OCI-LY7 (cell line): ENCODE data around the gene APBB1. TPM values are rescaled to one million over a fixed set of nuclear protein-coding genes. Genes with fewer than 3 reads are reported as not detected.

Experiments
- BruUV-seq: library from RNA; stranded (reverse); fragments of 400-500 nt; replicated peaks from 2 replicates; lab custom pipeline; 2021; lab: Mats Ljungman, UMichigan
- CTCF ChIA-PET: fragments of 300-600 bp; sonication (Branson Sonifier 250); formaldehyde crosslinking; loops from one replicate; lab custom pipeline; 2022; ENCODE audit warnings: antibody characterized with exemption; ENCODE audit not compliant: unreplicated experiment; lab: Charles Lee
- POLR2A ChIA-PET: fragments of 300-600 bp; sonication (Branson Sonifier 250); formaldehyde crosslinking; loops from one replicate; lab custom pipeline; 2022; ENCODE audit warnings: antibody characterized with exemption; lab: Charles Lee
- DNase-seq: peaks from one replicate; pipeline ENCODE4 v3.0.0-alpha.2; 2015; ENCODE audit warnings: low spot score
- H2AFZ ChIP-seq: fragments of 200-600 bp; sonication (generic), shearing (Covaris generic); 2 replicates; pipeline ENCODE4 v1.6.1; 2014; ENCODE audit warnings: mild to moderate bottlenecking, antibody characterized with exemption, low read length, moderate library complexity
- H3K27ac ChIP-seq: fragments of 200-600 bp; sonication (generic); 2 replicates; pipeline ENCODE4 v1.5.1; 2014; ENCODE audit warnings: mixed run types, low read depth, mild to moderate bottlenecking, moderate library complexity, low read length, inconsistent platforms; ENCODE audit not compliant: poor library complexity, severe bottlenecking
- H3K36me3 ChIP-seq: fragments of 200-600 bp; sonication (generic); 2 replicates; pipeline ENCODE4 v1.6.1; 2014; ENCODE audit warnings: mild to moderate bottlenecking, antibody characterized with exemption, low read length, moderate library complexity, mixed read lengths; ENCODE audit not compliant: insufficient read depth
- H3K4me1 ChIP-seq: fragments of 200-600 bp; sonication (generic); 2 replicates; pipeline ENCODE4 v1.5.1; 2014; ENCODE audit warnings: mild to moderate bottlenecking, low read length; ENCODE audit not compliant: insufficient read depth, poor library complexity, severe bottlenecking
- H3K4me2 ChIP-seq: fragments of 200-600 bp; sonication (generic); 2 replicates; pipeline ENCODE4 v1.6.1; 2014; ENCODE audit warnings: mild to moderate bottlenecking, low read length
- H3K4me3 ChIP-seq: fragments of 200-600 bp; sonication (generic); 2 replicates; pipeline ENCODE4 v1.5.1; 2014; ENCODE audit warnings: mild to moderate bottlenecking, low read depth, low read length; ENCODE audit not compliant: poor library complexity, severe bottlenecking
- H3K79me2 ChIP-seq: fragments of 200-600 bp; sonication (generic); 2 replicates; pipeline ENCODE4 v1.6.1; 2016; ENCODE audit warnings: low read depth, mild to moderate bottlenecking, low read length, moderate library complexity, mixed read lengths; ENCODE audit not compliant: insufficient read depth
- H3K9me2 ChIP-seq: fragments of 200-600 bp; sonication (generic); 2 replicates; pipeline ENCODE4 v1.6.1; 2016; ENCODE audit warnings: mild to moderate bottlenecking, low read length, mixed read lengths; ENCODE audit not compliant: insufficient read depth
- H3K9me3 ChIP-seq: fragments of 200-600 bp; sonication (generic); 2 replicates; pipeline ENCODE4 v1.6.1; 2014; ENCODE audit warnings: mild to moderate bottlenecking, mixed run types, low read length, mixed read lengths
- H4K20me1 ChIP-seq: fragments of 200-600 bp; sonication (generic); 2 replicates; pipeline ENCODE4 v1.6.1; 2014; ENCODE audit warnings: mild to moderate bottlenecking, antibody characterized with exemption, low read length, moderate library complexity, mixed read lengths; ENCODE audit not compliant: insufficient read depth
- CTCF ChIP-seq: fragments of 200-600 bp; sonication (generic); conservative IDR thresholded peaks from 2 replicates; pipeline ENCODE4 v1.5.1; 2014; ENCODE audit warnings: mild to moderate bottlenecking, antibody characterized with exemption, low read length, moderate library complexity, mixed read lengths
- EZH2phosphoT487 ChIP-seq: fragments of 200-600 bp; sonication (generic); IDR thresholded peaks from 2 replicates; pipeline ENCODE4 v1.6.1; 2018; ENCODE audit warnings: low read depth, borderline replicate concordance, mild to moderate bottlenecking, mixed run types, antibody characterized with exemption, low read length, moderate library complexity, mixed read lengths
- intact Hi-C: fragments of 100-400 bp; cut with micrococcal nuclease; formaldehyde crosslinking; loops from one replicate; pipeline ENCODE4 v1.10.0; 2022; ENCODE audit not compliant: unreplicated experiment
- total RNA-seq, 2 experiments: library from RNA; depleted of rRNA in 1 of 2; stranded (reverse); fragments of >200 nt in 1 of 2; shearing (Covaris generic) in 1 of 2; gene quantifications; 2 replicates each; pipeline ENCODE4 v1.2.3, GENCODE V29; 2014 to 2022

Gene APBB1
- total RNA-seq, 2 experiments from 2014 or later: 25.5 to 30.4 TPM

GRCh38 chr11:6420677-6421076, 1.8 kb upstream of the APBB1 start:
- TF ChIP-seq CTCF: no peak
- no peak for TF ChIP-seq EZH2phosphoT487
- H3K4me2 ChIP-seq: no peak overlapping the region
- H3K36me3 ChIP-seq: no peaks in the 10 kb centered on the region
- H2AFZ ChIP-seq: no peak overlapping the region
- no peak overlapping the region for H3K4me3 ChIP-seq
- H3K27ac ChIP-seq: no peak overlapping the region
- H3K4me1 ChIP-seq: peaks cover 25% of the 10 kb centered on the region
- intact Hi-C loops: no loop called here
- ChIA-PET POLR2A (interaction anchor here (1.9 to 2.3 kb wide), 2 partner anchors 9 to 18 kb away, joined by 11 read pairs; no protein-coding TSS in a partner anchor), CTCF (no interaction called here)
- no peaks in the 10 kb centered on the region for H3K9me3 ChIP-seq
- DNase-seq: no peak
- H3K79me2 ChIP-seq: no peaks in the 10 kb centered on the region
- H3K9me2 ChIP-seq: no peaks in the 10 kb centered on the region
- H4K20me1 ChIP-seq: no peaks in the 10 kb centered on the region
- BruUV-seq: no TSS peak

- BruUV-seq: no TSS peak
- H2AFZ ChIP-seq: peak overlapping the region; percentile 84
Observed at GRCh38 chr11:6418557-6419008, 311 bp downstream of the APBB1 start.

More at GRCh38 chr11:6418557-6419008, 311 bp downstream of the APBB1 start:
- no peaks in the 10 kb centered on the region for H3K79me2 ChIP-seq
- peaks cover 36% of the 10 kb centered on the region for H3K4me1 ChIP-seq
- H3K9me3 ChIP-seq: no peaks in the 10 kb centered on the region
- H3K27ac ChIP-seq: no peak overlapping the region
- H3K9me2 ChIP-seq: no peaks in the 10 kb centered on the region
- no peaks in the 10 kb centered on the region for H3K36me3 ChIP-seq
- H3K4me2 ChIP-seq: peak overlapping the region; percentile 74
- H4K20me1 ChIP-seq: no peaks in the 10 kb centered on the region
- peak overlapping the region; percentile 87 for H3K4me3 ChIP-seq
- intact Hi-C loops: loop anchor here (1.0 kb wide), 1 partner anchor 16 kb away; no protein-coding TSS in a partner anchor
- TF ChIP-seq EZH2phosphoT487 (no peak), CTCF (no peak)
- POLR2A ChIA-PET: interaction anchor here (1.0 to 3.5 kb wide), 10 partner anchors 9 to 63 kb away, joined by 3 to 21 read pairs (median 8); partner anchors contain the start of genes ARFIP2, SMPD1 and TIMM10B
- CTCF ChIA-PET: interaction anchor here (0.9 to 1.6 kb wide), 3 partner anchors 19 to 113 kb away, joined by 3 to 4 read pairs (median 4); no protein-coding TSS in a partner anchor
- DNase-seq: no peak
